ENCODE results near the gene DCC. TPM values are rescaled to one million over a fixed set of nuclear protein-coding genes. Genes with fewer than 3 reads are reported as not detected.

DCC gene
- total RNA-seq, 1 experiment from 2014 or later = not detected

DNA sequence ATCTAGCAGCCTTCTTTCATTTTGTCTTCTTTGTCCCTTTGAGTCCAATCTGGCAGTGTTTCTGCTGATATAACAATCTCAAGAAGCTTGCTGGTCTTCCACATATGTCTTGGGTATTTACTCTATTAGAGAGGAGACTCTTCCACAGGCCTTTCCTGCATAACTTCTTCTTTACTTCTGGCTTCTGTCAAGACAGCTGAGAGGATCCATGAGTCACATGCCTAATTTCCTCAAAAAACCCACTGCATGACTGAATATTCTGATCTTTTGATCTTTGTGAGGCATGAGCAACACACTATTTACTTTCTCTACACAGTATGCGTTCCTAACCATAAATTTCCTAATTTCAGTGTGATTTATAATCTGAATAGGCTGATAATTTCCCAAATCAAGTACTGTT, 5.1 kb upstream of the DCC start:
- H3K36me3 Mint-ChIP-seq (ENCODE audit: insufficient read depth, unreplicated experiment) = no peaks in the 10 kb centered on the region
- H3K27me3 Mint-ChIP-seq (ENCODE audit: insufficient read depth, unreplicated experiment) = no peaks in the 10 kb centered on the region
- ChIA-PET POLR2A (no interaction called here), CTCF (interaction anchor here (0.6 to 1.4 kb wide), 4 partner anchors 42 to 674 kb away, joined by 3 to 4 read pairs (median 3); no protein-coding TSS in a partner anchor)
- no peaks in the 10 kb centered on the region for H3K9me3 Mint-ChIP-seq (ENCODE audit: unreplicated experiment)
- no TSS peak for BruUV-seq (replicated peaks)
- H3K4me1 Mint-ChIP-seq (ENCODE audit: insufficient read depth, unreplicated experiment) = no peaks in the 10 kb centered on the region
- no peak overlapping the region for H3K27ac Mint-ChIP-seq (ENCODE audit: low read depth, unreplicated experiment)
- no peak overlapping the region for H3K4me3 Mint-ChIP-seq (ENCODE audit: unreplicated experiment)
- DNase-seq (ENCODE audit: unreplicated experiment) = peak; percentile 8
- intact Hi-C loops (cut with micrococcal nuclease) = no loop called here
- TF ChIP-seq, protein P1, sequence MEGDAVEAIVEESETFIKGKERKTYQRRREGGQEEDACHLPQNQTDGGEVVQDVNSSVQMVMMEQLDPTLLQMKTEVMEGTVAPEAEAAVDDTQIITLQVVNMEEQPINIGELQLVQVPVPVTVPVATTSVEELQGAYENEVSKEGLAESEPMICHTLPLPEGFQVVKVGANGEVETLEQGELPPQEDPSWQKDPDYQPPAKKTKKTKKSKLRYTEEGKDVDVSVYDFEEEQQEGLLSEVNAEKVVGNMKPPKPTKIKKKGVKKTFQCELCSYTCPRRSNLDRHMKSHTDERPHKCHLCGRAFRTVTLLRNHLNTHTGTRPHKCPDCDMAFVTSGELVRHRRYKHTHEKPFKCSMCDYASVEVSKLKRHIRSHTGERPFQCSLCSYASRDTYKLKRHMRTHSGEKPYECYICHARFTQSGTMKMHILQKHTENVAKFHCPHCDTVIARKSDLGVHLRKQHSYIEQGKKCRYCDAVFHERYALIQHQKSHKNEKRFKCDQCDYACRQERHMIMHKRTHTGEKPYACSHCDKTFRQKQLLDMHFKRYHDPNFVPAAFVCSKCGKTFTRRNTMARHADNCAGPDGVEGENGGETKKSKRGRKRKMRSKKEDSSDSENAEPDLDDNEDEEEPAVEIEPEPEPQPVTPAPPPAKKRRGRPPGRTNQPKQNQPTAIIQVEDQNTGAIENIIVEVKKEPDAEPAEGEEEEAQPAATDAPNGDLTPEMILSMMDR (IDR thresholded peaks at IDR 0.05; ENCODE audit: unreplicated experiment) = no peak

DNA sequence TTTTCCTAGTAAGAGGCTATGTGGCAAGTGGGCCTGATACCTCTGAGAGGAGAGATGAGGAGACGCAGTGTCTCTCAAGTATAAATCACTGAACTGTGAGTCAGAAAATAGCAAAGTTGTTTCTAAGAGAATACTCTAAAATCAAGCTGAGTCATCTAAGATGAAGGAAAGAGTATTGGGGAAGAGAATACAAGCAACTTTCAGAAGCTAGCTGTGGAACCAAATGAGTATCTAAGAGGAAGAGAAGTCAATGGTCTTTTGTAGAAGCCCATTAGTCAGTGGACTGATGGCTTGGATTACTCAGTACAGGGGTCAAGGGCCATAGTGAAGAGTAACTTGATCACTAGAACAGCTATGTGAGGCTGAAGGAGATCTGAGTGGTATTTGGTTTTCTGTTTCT, 2.7 kb upstream of the DCC start:
- CTCF ChIA-PET = interaction anchor here (0.9 kb wide), 1 partner anchor 669 kb away, joined by 3 read pairs; no protein-coding TSS in a partner anchor
- DNase-seq (ENCODE audit: unreplicated experiment) = no peak

GRCh38 chr18:52340406-52341102, 557 bp downstream of the DCC start:
- no peaks in the 10 kb centered on the region for H3K4me1 Mint-ChIP-seq (ENCODE audit: insufficient read depth, unreplicated experiment)
- BruUV-seq (replicated peaks) = no TSS peak
- H3K9me3 Mint-ChIP-seq (ENCODE audit: unreplicated experiment) = no peaks in the 10 kb centered on the region
- DNase-seq (ENCODE audit: unreplicated experiment) = no peak
- TF ChIP-seq, protein P1 (IDR thresholded peaks at IDR 0.05; ENCODE audit: unreplicated experiment) = no peak
- ChIA-PET POLR2A (no interaction called here), CTCF (interaction anchor here (0.6 to 2.3 kb wide), 19 partner anchors 9 to 1542 kb away, joined by 3 to 10 read pairs (median 3); no protein-coding TSS in a partner anchor)
- H3K27me3 Mint-ChIP-seq (ENCODE audit: insufficient read depth, unreplicated experiment) = no peaks in the 10 kb centered on the region
- H3K27ac Mint-ChIP-seq (ENCODE audit: low read depth, unreplicated experiment) = no peak overlapping the region
- H3K4me3 Mint-ChIP-seq (ENCODE audit: unreplicated experiment) = peak overlapping the region; percentile 62
- H3K36me3 Mint-ChIP-seq (ENCODE audit: insufficient read depth, unreplicated experiment) = no peaks in the 10 kb centered on the region
- intact Hi-C loops (cut with micrococcal nuclease) = no loop called here

More for the DNA sequence above, 2.7 kb upstream of the DCC start:
- Mint-ChIP-seq H3K27ac (ENCODE audit: low read depth, unreplicated experiment) (no peak overlapping the region), H3K4me1 (ENCODE audit: insufficient read depth, unreplicated experiment) (no peaks in the 10 kb centered on the region), H3K36me3 (ENCODE audit: insufficient read depth, unreplicated experiment) (no peaks in the 10 kb centered on the region), H3K4me3 (ENCODE audit: unreplicated experiment) (no peak overlapping the region), H3K27me3 (ENCODE audit: insufficient read depth, unreplicated experiment) (no peaks in the 10 kb centered on the region), H3K9me3 (ENCODE audit: unreplicated experiment) (no peaks in the 10 kb centered on the region)
- TF ChIP-seq, protein P1 (IDR thresholded peaks at IDR 0.05; ENCODE audit: unreplicated experiment) = no peak
- intact Hi-C loops (cut with micrococcal nuclease) = no loop called here
- no TSS peak for BruUV-seq (replicated peaks)
- POLR2A ChIA-PET = no interaction called here

- intact Hi-C loops (cut with micrococcal nuclease) = no loop called here
- ChIA-PET CTCF (interaction anchor here (0.6 to 1.5 kb wide), 3 partner anchors 41 to 1488 kb away, joined by 3 to 10 read pairs (median 4); no protein-coding TSS in a partner anchor), POLR2A (no interaction called here)
- Mint-ChIP-seq H3K27me3 (ENCODE audit: insufficient read depth, unreplicated experiment) (no peaks in the 10 kb centered on the region), H3K4me3 (ENCODE audit: unreplicated experiment) (no peak overlapping the region), H3K4me1 (ENCODE audit: insufficient read depth, unreplicated experiment) (no peaks in the 10 kb centered on the region), H3K9me3 (ENCODE audit: unreplicated experiment) (no peaks in the 10 kb centered on the region), H3K27ac (ENCODE audit: low read depth, unreplicated experiment) (no peak overlapping the region), H3K36me3 (ENCODE audit: insufficient read depth, unreplicated experiment) (no peaks in the 10 kb centered on the region)
- no peak for DNase-seq (ENCODE audit: unreplicated experiment)
- TF ChIP-seq, protein P1 (IDR thresholded peaks at IDR 0.05; ENCODE audit: unreplicated experiment) = no peak
- BruUV-seq (replicated peaks) = no TSS peak
These were observed 1.1 kb downstream of the DCC start for GRCh38 chr18:52341103-52341432.

Measured in MCF 10A (cell line).